PFSK-1 (cell line): Measurements from ENCODE around the gene ANKRD2.

Experiments used
- FOXP2 ChIP-seq: optimal IDR thresholded peaks from 2 replicates; pipeline ENCODE3; 2011; ENCODE audit warnings: borderline replicate concordance, control low read depth, inconsistent platforms; ENCODE audit not compliant: insufficient read depth; ENCODE audit errors: extremely low read length, extremely low read depth
- POLR2AphosphoS5 ChIP-seq: IDR thresholded peaks from 2 replicates; pipeline ENCODE4 v1.6.1; 2012; ENCODE audit warnings: low read depth, mild to moderate bottlenecking, control low read depth, low read length, moderate library complexity
- REST ChIP-seq, 2 experiments: IDR thresholded peaks; 2 replicates each; pipeline versions ENCODE4 v1.6.1 to v1.8.0; 2011 to 2012; ENCODE audit warnings: low read depth in 2 of 2, low read length in 2 of 2, control low read depth in 1 of 2, inconsistent platforms in 1 of 2, mild to moderate bottlenecking in 1 of 2, moderate library complexity in 1 of 2; ENCODE audit not compliant: insufficient read depth in 1 of 2
- SIN3A ChIP-seq: IDR thresholded peaks from 2 replicates; pipeline ENCODE4 v1.6.1; 2012; ENCODE audit warnings: mild to moderate bottlenecking, low read length, moderate library complexity, borderline replicate concordance; ENCODE audit not compliant: insufficient read depth
- TAF1 ChIP-seq: IDR thresholded peaks from 2 replicates; pipeline ENCODE4 v1.6.1; 2012; ENCODE audit warnings: low read length, control low read depth, borderline replicate concordance; ENCODE audit not compliant: insufficient read depth

ANKRD2 gene

GRCh38 chr10:97570146-97570788, 2.3 kb upstream of the ANKRD2 start:
- TF ChIP-seq POLR2AphosphoS5 (no peak), REST (IDR thresholded peaks at IDR 0.05; ENCODE audit: insufficient read depth in 1 of 2, low read depth in 2 of 2, low read length in 2 of 2) (no peak), TAF1 (no peak), SIN3A (no peak), FOXP2 (no peak)

- no peak for TF ChIP-seq POLR2AphosphoS5
- TF ChIP-seq REST (IDR thresholded peaks at IDR 0.05; ENCODE audit: insufficient read depth in 1 of 2, low read depth in 2 of 2, low read length in 2 of 2), result no peak
- TF ChIP-seq TAF1, result no peak
- no peak for TF ChIP-seq SIN3A
- no peak for TF ChIP-seq FOXP2
These were observed 1.6 kb upstream of the ANKRD2 start for GRCh38 chr10:97570789-97571471.

GRCh38 chr10:97571622-97572021, 957 bp upstream of the ANKRD2 start:
- TF ChIP-seq POLR2AphosphoS5, result no peak
- TF ChIP-seq REST (IDR thresholded peaks at IDR 0.05; ENCODE audit: insufficient read depth in 1 of 2, low read depth in 2 of 2, low read length in 2 of 2), result no peak
- no peak for TF ChIP-seq SIN3A
- no peak for TF ChIP-seq TAF1

- TF ChIP-seq FOXP2, result no peak
- TF ChIP-seq TAF1, result no peak
- TF ChIP-seq SIN3A, result no peak
- no peak for TF ChIP-seq POLR2AphosphoS5
- no peak for TF ChIP-seq REST (IDR thresholded peaks at IDR 0.05; ENCODE audit: insufficient read depth in 1 of 2, low read depth in 2 of 2, low read length in 2 of 2)
These were observed 442 bp downstream of the ANKRD2 start for GRCh38 chr10:97573021-97573420.

GRCh38 chr10:97573672-97574071, 1.1 kb downstream of the ANKRD2 start:
- no peak for TF ChIP-seq TAF1
- no peak for TF ChIP-seq FOXP2
- TF ChIP-seq REST (IDR thresholded peaks at IDR 0.05; ENCODE audit: insufficient read depth in 1 of 2, low read depth in 2 of 2, low read length in 2 of 2), result no peak
- TF ChIP-seq POLR2AphosphoS5, result no peak
- no peak for TF ChIP-seq SIN3A
